Liver (tissue), 9 donors: ENCODE results near the gene PSTK. TPM values are rescaled to one million over a fixed set of nuclear protein-coding genes. Genes with fewer than 3 reads are reported as not detected.

Source experiments
- DNase-seq: peaks from one replicate; pipeline ENCODE4 v3.0.0-alpha.2; 2017; ENCODE audit warnings: low spot score
- H3K27ac ChIP-seq, 2 donors: one replicate each; pipeline ENCODE4 v1.7.0; 2013; ENCODE audit warnings: inconsistent platforms in 2 of 2, low read length in 2 of 2, control low read depth in 1 of 2, low read depth in 1 of 2, mild to moderate bottlenecking in 1 of 2
- H3K27me3 ChIP-seq, 4 donors: one replicate each; pipeline versions ENCODE4 v1.6.1 to v1.7.0; 2013; ENCODE audit warnings: low read length in 3 of 4, inconsistent platforms in 1 of 4, mild to moderate bottlenecking in 1 of 4, moderate library complexity in 1 of 4; ENCODE audit not compliant: control insufficient read depth in 4 of 4, insufficient read depth in 4 of 4
- H3K36me3 ChIP-seq, 4 donors: one replicate each; pipeline versions ENCODE4 v1.6.1 to v1.7.0; 2013; ENCODE audit warnings: low read length in 3 of 4, mild to moderate bottlenecking in 3 of 4, low read depth in 1 of 4, moderate library complexity in 1 of 4; ENCODE audit not compliant: control insufficient read depth in 4 of 4, insufficient read depth in 3 of 4
- H3K4me1 ChIP-seq, 4 donors: one replicate each; pipeline versions ENCODE4 v1.6.1 to v1.7.0; 2013; ENCODE audit warnings: low read length in 3 of 4, mild to moderate bottlenecking in 3 of 4, moderate library complexity in 1 of 4; ENCODE audit not compliant: control insufficient read depth in 4 of 4, insufficient read depth in 4 of 4
- H3K4me3 ChIP-seq, 3 donors: one replicate each; pipeline versions ENCODE4 v1.6.1 to v1.7.0; 2013; ENCODE audit warnings: low read length in 3 of 3, control low read depth in 1 of 3, low read depth in 1 of 3, mild to moderate bottlenecking in 1 of 3
- H3K9ac ChIP-seq, 2 donors: one replicate each; pipeline ENCODE4 v1.7.0; 2013; ENCODE audit warnings: low read length in 2 of 2, mild to moderate bottlenecking in 2 of 2, moderate library complexity in 2 of 2, control low read depth in 1 of 2, low read depth in 1 of 2
- H3K9me3 ChIP-seq, 4 donors: one replicate each; pipeline versions ENCODE4 v1.6.1 to v1.7.0; 2013; ENCODE audit warnings: low read length in 3 of 4; ENCODE audit not compliant: control insufficient read depth in 4 of 4
- CTCF ChIP-seq: fragments of 150-350 bp; IDR thresholded peaks from 2 replicates; pipeline ENCODE4 v1.5.1; 2017; ENCODE audit warnings: improper control_type of control experiment, low read depth, low read length; ENCODE audit not compliant: missing input control
- EGR1 ChIP-seq, 2 donors: IDR thresholded peaks; 2 replicates each; pipeline ENCODE4 v1.6.1; 2016 to 2018; ENCODE audit warnings: antibody characterized with exemption in 2 of 2, low read depth in 2 of 2
- FOXA1 ChIP-seq: IDR thresholded peaks from 2 replicates; pipeline ENCODE4 v1.6.1; 2016; ENCODE audit warnings: antibody characterized with exemption
- FOXA2 ChIP-seq: IDR thresholded peaks from 2 replicates; pipeline ENCODE4 v1.6.1; 2016; ENCODE audit warnings: antibody characterized with exemption
- GABPA ChIP-seq, 2 donors: IDR thresholded peaks in 1 of 2; conservative IDR thresholded peaks in 1 of 2; 2 replicates each; pipeline ENCODE4 v1.6.1; 2016; ENCODE audit warnings: antibody characterized with exemption in 2 of 2, mild to moderate bottlenecking in 1 of 2, moderate library complexity in 1 of 2
- HNF4A ChIP-seq, 2 donors: conservative IDR thresholded peaks; 2 replicates each; pipeline ENCODE4 v1.6.1; 2016; ENCODE audit warnings: antibody characterized with exemption in 2 of 2, mild to moderate bottlenecking in 2 of 2
- HNF4G ChIP-seq: IDR thresholded peaks from 2 replicates; pipeline ENCODE4 v1.6.1; 2016; ENCODE audit warnings: antibody characterized with exemption
- JUND ChIP-seq, 2 donors: IDR thresholded peaks; 2 replicates each; pipeline ENCODE4 v1.6.1; 2016; ENCODE audit warnings: antibody characterized with exemption in 2 of 2
- MAX ChIP-seq: IDR thresholded peaks from 2 replicates; pipeline ENCODE4 v1.6.1; 2016; ENCODE audit warnings: antibody characterized with exemption
- NR2F2 ChIP-seq: IDR thresholded peaks from 2 replicates; pipeline ENCODE4 v1.6.1; 2016; ENCODE audit warnings: antibody characterized with exemption
- RAD21 ChIP-seq, 2 donors: IDR thresholded peaks; 2 replicates each; pipeline ENCODE4 v1.6.1; 2016; ENCODE audit warnings: antibody characterized with exemption in 2 of 2, mild to moderate bottlenecking in 2 of 2
- RXRA ChIP-seq, 2 donors: IDR thresholded peaks; 2 replicates each; pipeline ENCODE4 v1.6.1; 2017 to 2018; ENCODE audit warnings: antibody characterized with exemption in 2 of 2, mild to moderate bottlenecking in 1 of 2
- SP1 ChIP-seq: IDR thresholded peaks from 2 replicates; pipeline ENCODE4 v1.6.1; 2018; ENCODE audit warnings: antibody characterized with exemption, mild to moderate bottlenecking
- TAF1 ChIP-seq: conservative IDR thresholded peaks from 2 replicates; pipeline ENCODE4 v1.6.1; 2016; ENCODE audit warnings: antibody characterized with exemption, mild to moderate bottlenecking
- YY1 ChIP-seq: IDR thresholded peaks from 2 replicates; pipeline ENCODE4 v1.6.1; 2016; ENCODE audit warnings: antibody characterized with exemption, mild to moderate bottlenecking
- WGBS: extraction: QIAGEN DNeasy Blood & Tissue Kit; methylation state at CpG from one replicate; pipeline ENCODE4 v1.1.7; 2013; 5-methylcytosine and 5-hydroxymethylcytosine counted together
- polyA plus RNA-seq, 2 donors: library from polyadenylated mRNA; stranded (reverse) in 1 of 2; unstranded in 1 of 2; fragments of 200-250 nt in 1 of 2; fragments of >200 nt in 1 of 2; fragmentation: Nextera tagmentation in 1 of 2; extraction: Ambion mirVana in 1 of 2; gene quantifications; one replicate each; pipeline versions ENCODE4 v1.2.1 to v1.2.3, GENCODE V29; 2013 to 2015
- total RNA-seq, 2 donors: library from RNA; depleted of rRNA; stranded (reverse); fragments of >200 nt; gene quantifications; one replicate each; pipeline ENCODE4 v1.2.3, GENCODE V29; 2014
- TF ChIP-seq, protein P1 (sequence below): IDR thresholded peaks from 2 replicates; pipeline ENCODE4 v1.6.1; 2016; ENCODE audit warnings: antibody characterized with exemption
- TF ChIP-seq, protein P2 (sequence below): IDR thresholded peaks from 2 replicates; pipeline ENCODE4 v1.6.1; 2016; ENCODE audit warnings: antibody characterized with exemption, mild to moderate bottlenecking
- TF ChIP-seq, protein P3 (sequence below): IDR thresholded peaks from 2 replicates; pipeline ENCODE4 v1.6.1; 2016; ENCODE audit warnings: antibody characterized with exemption
- donor health status: healthy.
- donor health status: healthy.
- donor health status: healthy.
- donor health status: healthy.
- donor health status: healthy.

PSTK gene
- total and polyA plus RNA-seq, 4 donors: 2.3 to 5.1 (median 3.5) TPM

DNA sequence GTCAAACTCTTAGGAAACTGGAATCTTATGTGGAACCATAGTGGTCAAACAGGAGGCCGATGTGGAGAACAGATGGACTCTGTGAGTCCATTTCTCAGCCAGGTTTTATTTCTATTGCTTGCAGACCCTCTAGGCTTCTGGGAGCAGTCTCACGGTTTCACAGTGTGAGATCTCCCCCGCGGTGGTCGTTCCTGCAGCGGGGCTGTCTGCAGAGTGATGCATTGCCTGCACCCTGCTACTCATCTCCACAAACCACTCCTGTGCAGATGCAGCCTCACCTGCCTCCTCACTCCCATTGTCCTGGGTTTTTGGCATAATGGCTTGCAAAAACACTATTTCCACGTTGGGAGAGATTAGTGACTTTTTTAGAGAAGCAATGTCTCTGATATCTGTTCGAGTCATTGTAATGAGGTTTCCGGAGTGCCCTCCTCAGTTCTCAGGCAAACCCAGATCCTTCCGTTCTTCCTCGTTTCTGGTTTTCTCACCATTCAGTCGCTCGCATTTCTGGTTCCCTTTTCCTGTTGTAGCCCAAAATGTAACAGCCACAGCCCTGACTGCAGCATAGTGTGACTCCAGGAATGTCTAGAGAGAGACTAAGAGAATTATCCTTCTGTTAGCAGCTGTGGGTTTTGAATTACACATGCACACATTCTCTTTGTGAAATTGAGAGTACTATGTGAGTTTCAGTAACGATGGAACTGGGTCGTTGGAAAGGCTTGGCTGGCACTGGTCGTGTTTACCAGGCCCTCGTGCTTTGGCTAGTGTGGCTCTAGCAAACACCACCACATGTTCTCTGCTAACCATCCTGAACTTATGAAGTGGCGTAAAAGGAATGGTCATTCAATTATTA is 58.8 kb downstream of the PSTK start:
- H3K36me3 ChIP-seq: peaks cover 3 to 20% (median 6%) of the 10 kb centered on the region in 4 donors
- no peak for DNase-seq
- H3K4me1 ChIP-seq: peaks cover 12 to 38% (median 25%) of the 10 kb centered on the region in 4 donors
- no peak overlapping the region for H3K4me3 ChIP-seq
- 64% methylated on average over 18 of the region's 18 CpGs for whole genome bisulfite sequencing
- H3K9me3 ChIP-seq: peaks cover 0 to 6% (median 0%) of the 10 kb centered on the region in 4 donors
- H3K27ac ChIP-seq: peak overlapping the region; percentile 86 to 88
- no peak overlapping the region for H3K9ac ChIP-seq
- H3K27me3 ChIP-seq: no peaks in the 10 kb centered on the region
- TF ChIP-seq HNF4A (conservative IDR thresholded peaks at IDR 0.05) (peak; percentile 57 to 84), FOXA2 (peak; percentile 96), HNF4G (no peak), TAF1 (no peak), MAX (peak; percentile 98), EGR1 (IDR thresholded peaks at IDR 0.05; ENCODE audit: low read depth in 2 of 2) (peak in 1 of 2 donors; percentile 52), RXRA (IDR thresholded peaks at IDR 0.05) (peak; percentile 80 to 94), NR2F2 (peak; percentile 18), CTCF (no peak), FOXA1 (peak; percentile 97), JUND (IDR thresholded peaks at IDR 0.05) (peak; percentile 23 to 82), GABPA (IDR thresholded peaks at IDR 0.05 in 1 of 2, conservative IDR thresholded peaks at IDR 0.05 in 1 of 2) (peak in 1 of 2 donors; percentile 41), SP1 (peak; percentile 82), RAD21 (IDR thresholded peaks at IDR 0.05) (peak; percentile 49 to 50), YY1 (peak; percentile 85)
- TF ChIP-seq, protein P1, sequence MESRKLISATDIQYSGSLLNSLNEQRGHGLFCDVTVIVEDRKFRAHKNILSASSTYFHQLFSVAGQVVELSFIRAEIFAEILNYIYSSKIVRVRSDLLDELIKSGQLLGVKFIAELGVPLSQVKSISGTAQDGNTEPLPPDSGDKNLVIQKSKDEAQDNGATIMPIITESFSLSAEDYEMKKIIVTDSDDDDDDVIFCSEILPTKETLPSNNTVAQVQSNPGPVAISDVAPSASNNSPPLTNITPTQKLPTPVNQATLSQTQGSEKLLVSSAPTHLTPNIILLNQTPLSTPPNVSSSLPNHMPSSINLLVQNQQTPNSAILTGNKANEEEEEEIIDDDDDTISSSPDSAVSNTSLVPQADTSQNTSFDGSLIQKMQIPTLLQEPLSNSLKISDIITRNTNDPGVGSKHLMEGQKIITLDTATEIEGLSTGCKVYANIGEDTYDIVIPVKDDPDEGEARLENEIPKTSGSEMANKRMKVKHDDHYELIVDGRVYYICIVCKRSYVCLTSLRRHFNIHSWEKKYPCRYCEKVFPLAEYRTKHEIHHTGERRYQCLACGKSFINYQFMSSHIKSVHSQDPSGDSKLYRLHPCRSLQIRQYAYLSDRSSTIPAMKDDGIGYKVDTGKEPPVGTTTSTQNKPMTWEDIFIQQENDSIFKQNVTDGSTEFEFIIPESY: peak; percentile 92
- TF ChIP-seq, protein P2, sequence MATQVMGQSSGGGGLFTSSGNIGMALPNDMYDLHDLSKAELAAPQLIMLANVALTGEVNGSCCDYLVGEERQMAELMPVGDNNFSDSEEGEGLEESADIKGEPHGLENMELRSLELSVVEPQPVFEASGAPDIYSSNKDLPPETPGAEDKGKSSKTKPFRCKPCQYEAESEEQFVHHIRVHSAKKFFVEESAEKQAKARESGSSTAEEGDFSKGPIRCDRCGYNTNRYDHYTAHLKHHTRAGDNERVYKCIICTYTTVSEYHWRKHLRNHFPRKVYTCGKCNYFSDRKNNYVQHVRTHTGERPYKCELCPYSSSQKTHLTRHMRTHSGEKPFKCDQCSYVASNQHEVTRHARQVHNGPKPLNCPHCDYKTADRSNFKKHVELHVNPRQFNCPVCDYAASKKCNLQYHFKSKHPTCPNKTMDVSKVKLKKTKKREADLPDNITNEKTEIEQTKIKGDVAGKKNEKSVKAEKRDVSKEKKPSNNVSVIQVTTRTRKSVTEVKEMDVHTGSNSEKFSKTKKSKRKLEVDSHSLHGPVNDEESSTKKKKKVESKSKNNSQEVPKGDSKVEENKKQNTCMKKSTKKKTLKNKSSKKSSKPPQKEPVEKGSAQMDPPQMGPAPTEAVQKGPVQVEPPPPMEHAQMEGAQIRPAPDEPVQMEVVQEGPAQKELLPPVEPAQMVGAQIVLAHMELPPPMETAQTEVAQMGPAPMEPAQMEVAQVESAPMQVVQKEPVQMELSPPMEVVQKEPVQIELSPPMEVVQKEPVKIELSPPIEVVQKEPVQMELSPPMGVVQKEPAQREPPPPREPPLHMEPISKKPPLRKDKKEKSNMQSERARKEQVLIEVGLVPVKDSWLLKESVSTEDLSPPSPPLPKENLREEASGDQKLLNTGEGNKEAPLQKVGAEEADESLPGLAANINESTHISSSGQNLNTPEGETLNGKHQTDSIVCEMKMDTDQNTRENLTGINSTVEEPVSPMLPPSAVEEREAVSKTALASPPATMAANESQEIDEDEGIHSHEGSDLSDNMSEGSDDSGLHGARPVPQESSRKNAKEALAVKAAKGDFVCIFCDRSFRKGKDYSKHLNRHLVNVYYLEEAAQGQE: peak; percentile 81
- TF ChIP-seq, protein P3, sequence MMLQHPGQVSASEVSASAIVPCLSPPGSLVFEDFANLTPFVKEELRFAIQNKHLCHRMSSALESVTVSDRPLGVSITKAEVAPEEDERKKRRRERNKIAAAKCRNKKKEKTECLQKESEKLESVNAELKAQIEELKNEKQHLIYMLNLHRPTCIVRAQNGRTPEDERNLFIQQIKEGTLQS: no peak
